Astrocyte (in vitro differentiated cells and primary cell): Measurements from ENCODE around the gene ZNF414. TPM values are rescaled to one million over a fixed set of nuclear protein-coding genes. Genes with fewer than 3 reads are reported as not detected.

ENCODE experiments used
- DNase-seq: peaks from one replicate; pipeline ENCODE4 v3.0.0-alpha.2; 2010; ENCODE audit warnings: low read depth
- FAIRE-seq: peaks from 2 replicates; lab custom pipeline; 2011; peaks lifted over from hg19 to GRCh38; lab: Jason Lieb, UNC
- H2AFZ ChIP-seq: 2 replicates; pipeline ENCODE4 v1.6.0; 2012; ENCODE audit warnings: low read depth, low read length, inconsistent platforms
- H3K27ac ChIP-seq: 2 replicates; pipeline ENCODE4 v1.5.1; 2011; ENCODE audit warnings: low read depth, low read length, inconsistent platforms
- H3K27me3 ChIP-seq: 2 replicates; pipeline ENCODE4 v1.6.0; 2011; ENCODE audit warnings: low read length, inconsistent platforms; ENCODE audit not compliant: insufficient read depth
- H3K36me3 ChIP-seq: 2 replicates; pipeline ENCODE4 v1.5.1; 2011; ENCODE audit warnings: low read length, inconsistent platforms; ENCODE audit not compliant: insufficient read depth
- H3K4me1 ChIP-seq: 2 replicates; pipeline ENCODE4 v1.5.1; 2011; ENCODE audit warnings: low read length, inconsistent platforms; ENCODE audit not compliant: insufficient read depth
- H3K4me2 ChIP-seq: 2 replicates; pipeline ENCODE4 v1.6.0; 2012; ENCODE audit warnings: low read length, inconsistent platforms
- H3K4me3 ChIP-seq: 2 replicates; pipeline ENCODE4 v1.5.1; 2011; ENCODE audit warnings: low read depth, mild to moderate bottlenecking, low read length, inconsistent platforms; ENCODE audit not compliant: insufficient read depth
- H3K79me2 ChIP-seq: 2 replicates; pipeline ENCODE4 v1.6.0; 2012; ENCODE audit warnings: mild to moderate bottlenecking, low read length, inconsistent platforms; ENCODE audit not compliant: insufficient read depth
- H3K9ac ChIP-seq: 2 replicates; pipeline ENCODE4 v1.6.0; 2012; ENCODE audit warnings: mild to moderate bottlenecking, low read length, inconsistent platforms
- H3K9me3 ChIP-seq: 2 replicates; pipeline ENCODE4 v1.5.1; 2012; ENCODE audit warnings: low read depth, mild to moderate bottlenecking, low read length, inconsistent platforms; ENCODE audit not compliant: insufficient read depth
- H4K20me1 ChIP-seq: 2 replicates; pipeline ENCODE4 v1.6.0; 2012; ENCODE audit warnings: low read length, inconsistent platforms; ENCODE audit not compliant: insufficient read depth
- H3K27ac Mint-ChIP-seq: one replicate; pipeline ENCODE4 v1.8.0; 2021; ENCODE audit warnings: mild to moderate bottlenecking, mixed read lengths; ENCODE audit not compliant: unreplicated experiment
- H3K27me3 Mint-ChIP-seq: one replicate; pipeline ENCODE4 v1.8.0; 2021; ENCODE audit warnings: low read depth, mixed read lengths; ENCODE audit not compliant: unreplicated experiment
- H3K36me3 Mint-ChIP-seq: one replicate; pipeline ENCODE4 v1.8.0; 2021; ENCODE audit warnings: low read depth, mixed read lengths; ENCODE audit not compliant: unreplicated experiment
- H3K4me1 Mint-ChIP-seq: one replicate; pipeline ENCODE4 v1.8.0; 2021; ENCODE audit warnings: low read depth, mixed read lengths; ENCODE audit not compliant: unreplicated experiment
- H3K4me3 Mint-ChIP-seq: one replicate; pipeline ENCODE4 v1.8.0; 2021; ENCODE audit warnings: mild to moderate bottlenecking, moderate library complexity, mixed read lengths; ENCODE audit not compliant: unreplicated experiment
- H3K9me3 Mint-ChIP-seq: one replicate; pipeline ENCODE4 v1.8.0; 2021; ENCODE audit warnings: mild to moderate bottlenecking, mixed read lengths; ENCODE audit not compliant: unreplicated experiment
- CTCF ChIP-seq: IDR thresholded peaks from 2 replicates; pipeline ENCODE4 v1.5.1; 2011; ENCODE audit warnings: low read depth, mild to moderate bottlenecking, inconsistent platforms, low read length, moderate library complexity; ENCODE audit not compliant: insufficient read depth
- EZH2 ChIP-seq: IDR thresholded peaks from 2 replicates; pipeline ENCODE4 v1.6.1; 2012; ENCODE audit warnings: mild to moderate bottlenecking, low read length, inconsistent platforms; ENCODE audit not compliant: insufficient read depth
- total RNA-seq: library from RNA; stranded (reverse); gene quantifications from 2 replicates; pipeline ENCODE4 v1.2.1, GENCODE V29; 2021

The ZNF414 gene
- total RNA-seq, 1 donor from 2014 or later = 17.2 TPM

- Mint-ChIP-seq H3K27me3 (peaks cover 2% of the 10 kb centered on the region), H3K4me1 (no peaks in the 10 kb centered on the region), H3K9me3 (no peaks in the 10 kb centered on the region), H3K4me3 (no peak overlapping the region), H3K27ac (peak overlapping the region; percentile 69), H3K36me3 (peaks cover 25% of the 10 kb centered on the region)
- H3K9me3 ChIP-seq = no peaks in the 10 kb centered on the region
- H3K79me2 ChIP-seq = peaks cover 23% of the 10 kb centered on the region
- DNase-seq = no peak
- H3K27ac ChIP-seq = no peak overlapping the region
- no peak overlapping the region for H3K4me3 ChIP-seq
- no peaks in the 10 kb centered on the region for H3K27me3 ChIP-seq
- no peaks in the 10 kb centered on the region for H3K4me1 ChIP-seq
- no peak for FAIRE-seq
- H3K36me3 ChIP-seq = peaks cover 19% of the 10 kb centered on the region
- TF ChIP-seq EZH2 (no peak), CTCF (no peak)
- peaks cover 59% of the 10 kb centered on the region for H4K20me1 ChIP-seq
- H2AFZ ChIP-seq = no peak overlapping the region
- H3K9ac ChIP-seq = no peak overlapping the region
- no peak overlapping the region for H3K4me2 ChIP-seq
These were observed 25.6 kb downstream of the ZNF414 start for GRCh38 chr19:8488365-8488764.

GRCh38 chr19:8487137-8487851, 26.7 kb downstream of the ZNF414 start:
- no peaks in the 10 kb centered on the region for H3K4me1 ChIP-seq
- peaks cover 70% of the 10 kb centered on the region for H4K20me1 ChIP-seq
- H3K27me3 ChIP-seq = no peaks in the 10 kb centered on the region
- H2AFZ ChIP-seq = no peak overlapping the region
- no peak overlapping the region for H3K4me3 Mint-ChIP-seq
- no peak overlapping the region for H3K27ac Mint-ChIP-seq
- no peak overlapping the region for H3K27ac ChIP-seq
- TF ChIP-seq EZH2 (no peak), CTCF (no peak)
- no peaks in the 10 kb centered on the region for H3K9me3 ChIP-seq
- H3K27me3 Mint-ChIP-seq = peaks cover under 1% of the 10 kb centered on the region
- peaks cover 33% of the 10 kb centered on the region for H3K79me2 ChIP-seq
- H3K9me3 Mint-ChIP-seq = no peaks in the 10 kb centered on the region
- H3K4me2 ChIP-seq = no peak overlapping the region
- no peak for DNase-seq
- peaks cover 23% of the 10 kb centered on the region for H3K36me3 Mint-ChIP-seq
- H3K4me1 Mint-ChIP-seq = peaks cover 1% of the 10 kb centered on the region
- no peak overlapping the region for H3K4me3 ChIP-seq
- H3K9ac ChIP-seq = no peak overlapping the region
- no peak for FAIRE-seq
- peaks cover 30% of the 10 kb centered on the region for H3K36me3 ChIP-seq

GRCh38 chr19:8486661-8487136, 27.3 kb downstream of the ZNF414 start:
- no peak overlapping the region for H2AFZ ChIP-seq
- H3K27me3 ChIP-seq = no peaks in the 10 kb centered on the region
- Mint-ChIP-seq H3K4me3 (no peak overlapping the region), H3K27ac (no peak overlapping the region), H3K27me3 (no peaks in the 10 kb centered on the region), H3K36me3 (peaks cover 23% of the 10 kb centered on the region), H3K9me3 (no peaks in the 10 kb centered on the region), H3K4me1 (peaks cover 3% of the 10 kb centered on the region)
- H3K4me2 ChIP-seq = no peak overlapping the region
- no peak overlapping the region for H3K9ac ChIP-seq
- H3K36me3 ChIP-seq = peaks cover 33% of the 10 kb centered on the region
- H3K4me1 ChIP-seq = no peaks in the 10 kb centered on the region
- peaks cover 75% of the 10 kb centered on the region for H4K20me1 ChIP-seq
- no peaks in the 10 kb centered on the region for H3K9me3 ChIP-seq
- no peak for DNase-seq
- no peak for FAIRE-seq
- H3K4me3 ChIP-seq = no peak overlapping the region
- peaks cover 39% of the 10 kb centered on the region for H3K79me2 ChIP-seq
- TF ChIP-seq CTCF (no peak), EZH2 (no peak)
- H3K27ac ChIP-seq = no peak overlapping the region
